A204.1 (cell line): ENCODE measurements around the gene GADD45B.
"Not testable (repeated sequence)": the region's sequence is repeated elsewhere in the genome, so short reads cannot be mapped to it uniquely, and the experiment has no call there.

Source experiments
- FAIRE-seq: peaks from 2 replicates; lab custom pipeline; 2012; peaks lifted over from hg19 to GRCh38; lab: Jason Lieb, UNC

Gene GADD45B

GRCh38 chr19:2517881-2518601 lies 42.1 kb downstream of the GADD45B start:
- no peak for FAIRE-seq

- not testable (repeated sequence) for FAIRE-seq
These were observed 42.9 kb downstream of the GADD45B start for GRCh38 chr19:2518856-2519255.

- no peak for FAIRE-seq
These were observed 43.6 kb downstream of the GADD45B start for GRCh38 chr19:2519482-2519881.

- no peak for FAIRE-seq
These were observed 47.8 kb downstream of the GADD45B start for GRCh38 chr19:2523630-2524311.

- no peak for FAIRE-seq
These were observed 48.5 kb downstream of the GADD45B start for GRCh38 chr19:2524361-2524839.

- no peak for FAIRE-seq
These were observed 49.2 kb downstream of the GADD45B start for GRCh38 chr19:2524840-2525723.

- FAIRE-seq, result no peak
These were observed 51.2 kb downstream of the GADD45B start for GRCh38 chr19:2527171-2527570.

GRCh38 chr19:2527686-2528085 lies 51.8 kb downstream of the GADD45B start:
- no peak for FAIRE-seq
